GM12878 (cell line): Measurements from ENCODE around the gene COL7A1. TPM values are rescaled to one million over a fixed set of nuclear protein-coding genes. Genes with fewer than 3 reads are reported as not detected.

Source experiments
- ATAC-seq: fragments of 200-7000 bp; cut with Tn5 transposase; 3 replicates; pipeline ENCODE4 v1.9.1; 2020; ENCODE audit warnings: mild to moderate bottlenecking, moderate library complexity
- BruUV-seq: library from RNA; stranded (reverse); fragments of 400-500 nt; replicated peaks from 2 replicates; lab custom pipeline; 2021; lab: Mats Ljungman, UMichigan
- CTCF ChIA-PET: fragments of 300-600 bp; sonication (Branson Sonifier 250); formaldehyde crosslinking; extraction: SDS; loops from one replicate; lab custom pipeline; 2021; ENCODE audit warnings: inconsistent platforms; lab: Yijun Ruan, JAX
- POLR2A ChIA-PET: fragments of 350-600 bp; formaldehyde crosslinking; extraction: SDS; loops from one replicate; lab custom pipeline; 2021; ENCODE audit warnings: inconsistent platforms; lab: Charles Lee
- RAD21 ChIA-PET: fragments of 300-600 bp; sonication (Branson Sonifier 250); formaldehyde crosslinking; loops from one replicate; lab custom pipeline; 2023; ENCODE audit warnings: antibody characterized with exemption; ENCODE audit not compliant: unreplicated experiment; lab: Charles Lee
- SMC1A ChIA-PET: fragments of 300-600 bp; sonication (Branson Sonifier 250); formaldehyde crosslinking; loops from one replicate; lab custom pipeline; 2023; ENCODE audit not compliant: unreplicated experiment, uncharacterized antibody; lab: Charles Lee
- DNase-seq: peaks from one replicate; pipeline ENCODE4 v3.0.0-alpha.2; 2011; ENCODE audit warnings: low read depth, low spot score
- FAIRE-seq: peaks from 3 replicates; lab custom pipeline; 2011; peaks lifted over from hg19 to GRCh38; lab: Jason Lieb, UNC
- H2AFZ ChIP-seq: 2 replicates; pipeline ENCODE4 v1.6.0; 2011; ENCODE audit warnings: low read depth, low read length, control low read depth; ENCODE audit not compliant: control insufficient read depth
- H3K27ac ChIP-seq: 2 replicates; pipeline ENCODE4 v1.5.1; 2011; ENCODE audit warnings: control low read depth; ENCODE audit not compliant: control insufficient read depth, insufficient read depth
- H3K27me3 ChIP-seq, 2 experiments: replicated peaks in 1 of 2; 2 replicates each; pipeline versions ENCODE4 v1.6.0 to v1.6.1; 2011; ENCODE audit warnings: low read length in 1 of 2; ENCODE audit not compliant: control insufficient read depth in 2 of 2, insufficient read depth in 2 of 2
- H3K36me3 ChIP-seq, 2 experiments: 2 replicates each; pipeline ENCODE4 v1.5.1; 2011; ENCODE audit warnings: low read length in 1 of 2; ENCODE audit not compliant: control insufficient read depth in 2 of 2, insufficient read depth in 2 of 2
- H3K4me1 ChIP-seq: 2 replicates; pipeline ENCODE4 v1.6.1; 2011; ENCODE audit warnings: mild to moderate bottlenecking, low read length, moderate library complexity, mixed read lengths; ENCODE audit not compliant: control insufficient read depth, insufficient read depth
- H3K4me2 ChIP-seq: 2 replicates; pipeline ENCODE4 v1.6.0; 2011; ENCODE audit warnings: control low read depth; ENCODE audit not compliant: control insufficient read depth, insufficient read depth
- H3K4me3 ChIP-seq: fragments of 200-600 bp; sonication (generic); 2 replicates; pipeline ENCODE4 v1.5.1; 2016
- H3K79me2 ChIP-seq: 2 replicates; pipeline ENCODE4 v1.6.0; 2011; ENCODE audit warnings: low read length; ENCODE audit not compliant: control insufficient read depth, insufficient read depth
- H3K9ac ChIP-seq: 2 replicates; pipeline ENCODE4 v1.8.0; 2011; ENCODE audit warnings: low read length, control low read depth, mixed read lengths; ENCODE audit not compliant: control insufficient read depth, insufficient read depth
- H3K9me3 ChIP-seq: replicated peaks from 3 replicates; pipeline ENCODE4 v1.5.1; 2011; ENCODE audit warnings: mild to moderate bottlenecking, low read length; ENCODE audit not compliant: control insufficient read depth, insufficient read depth
- H4K20me1 ChIP-seq: 2 replicates; pipeline ENCODE4 v1.6.0; 2011; ENCODE audit not compliant: control insufficient read depth, insufficient read depth
- ATF7 ChIP-seq: fragments of 450-650 bp; IDR thresholded peaks from 2 replicates; pipeline ENCODE4 v1.6.1; 2016; ENCODE audit warnings: low read depth, mild to moderate bottlenecking
- IKZF1 ChIP-seq: fragments of 450-650 bp; conservative IDR thresholded peaks from 2 replicates; pipeline ENCODE4 v1.6.1; 2017; ENCODE audit warnings: antibody characterized with exemption, mild to moderate bottlenecking
- KLF5 ChIP-seq: fragments of 450-650 bp; IDR thresholded peaks from 2 replicates; pipeline ENCODE4 v1.6.1; 2014; ENCODE audit warnings: mild to moderate bottlenecking; ENCODE audit not compliant: partially characterized antibody
- MTA2 ChIP-seq: fragments of 450-650 bp; IDR thresholded peaks from 2 replicates; pipeline ENCODE4 v1.6.1; 2016; ENCODE audit warnings: low read depth, mild to moderate bottlenecking, moderate library complexity
- RAD51 ChIP-seq: fragments of 450-650 bp; IDR thresholded peaks from 2 replicates; pipeline ENCODE4 v1.6.1; 2016; ENCODE audit warnings: moderate library complexity, mild to moderate bottlenecking, inconsistent platforms
- RCOR1 ChIP-seq: conservative IDR thresholded peaks from 2 replicates; pipeline ENCODE4 v1.6.1; 2012; ENCODE audit warnings: low read depth, low read length, improper control_type of control experiment
- ZBED1 ChIP-seq: IDR thresholded peaks from 2 replicates; pipeline ENCODE4 v1.6.1; 2016; ENCODE audit warnings: borderline replicate concordance
- ZNF622 ChIP-seq: fragments of 450-650 bp; IDR thresholded peaks from 2 replicates; pipeline ENCODE4 v1.6.1; 2017; ENCODE audit warnings: mild to moderate bottlenecking, inconsistent platforms
- WGBS: methylation state at CpG from one replicate; pipeline ENCODE4 v1.1.6; 2016; ENCODE audit warnings: low lambda C conversion rate; ENCODE audit not compliant: insufficient replicate concordance, insufficient coverage; ENCODE audit errors: missing lambda C conversion rate; 5-methylcytosine and 5-hydroxymethylcytosine counted together
- in situ Hi-C: fragments of 300-500 bp; cut with MboI; formaldehyde crosslinking; loops from 9 replicates; pipeline ENCODE4 v1.14.3; 2018; ENCODE audit warnings: mixed read lengths
- intact Hi-C: fragments of 100-400 bp; cut with micrococcal nuclease; formaldehyde crosslinking; loops from one replicate; pipeline ENCODE4 v1.14.2; 2022; ENCODE audit not compliant: unreplicated experiment
- polyA plus RNA-seq, 11 experiments: library from polyadenylated mRNA; depleted of rRNA in 4 of 11; unstranded in 6 of 11; stranded (reverse) in 5 of 11; fragments of >200 nt; fragmentation: Nextera tagmentation in 4 of 11; fragmentation: Illumina TruSeq in 1 of 11; extraction: Ambion mirVana in 4 of 11; extraction: Trizol in 1 of 11; gene quantifications; 1 replicate in 1 of 11; 2 replicates in 10 of 11; pipeline versions ENCODE4 v1.2.1 to v1.2.3, GENCODE V29; 2011 to 2016; ENCODE audit warnings: inconsistent platforms in 2 of 11, missing spikeins in 2 of 11, low read depth in 1 of 11
- total RNA-seq, 4 experiments: library from RNA; depleted of rRNA in 3 of 4; stranded (reverse); fragments of >200 nt in 3 of 4; fragmentation: Illumina TruSeq in 1 of 4; extraction: Trizol in 1 of 4; gene quantifications; 2 replicates each; pipeline versions ENCODE4 v1.2.1 to v1.2.3, GENCODE V29; 2013 to 2021
- TF ChIP-seq, protein P1 (sequence below): IDR thresholded peaks from 2 replicates; pipeline ENCODE4 v1.6.1; 2011; ENCODE audit warnings: borderline replicate concordance, low read depth, mild to moderate bottlenecking, moderate library complexity, low read length; ENCODE audit not compliant: insufficient read depth, poor library complexity, severe bottlenecking
- TF ChIP-seq, protein P2 (sequence below): IDR thresholded peaks from 2 replicates; pipeline ENCODE4 v1.6.1; 2011; ENCODE audit warnings: low read depth, mild to moderate bottlenecking, low read length, moderate library complexity, borderline replicate concordance; ENCODE audit errors: extremely low read depth
- TF ChIP-seq, protein P3 (sequence below): IDR thresholded peaks from 2 replicates; pipeline ENCODE4 v1.6.1; 2011; ENCODE audit warnings: borderline replicate concordance, low read depth, mild to moderate bottlenecking, moderate library complexity, mixed read lengths, low read length; ENCODE audit not compliant: insufficient read depth; ENCODE audit errors: extremely low read length
- TF ChIP-seq, protein P4 (sequence below): fragments of 450-650 bp; formaldehyde crosslinking; IDR thresholded peaks from 2 replicates; pipeline ENCODE4 v1.5.0; 2022; ENCODE audit warnings: mild to moderate bottlenecking, missing genetic modification characterization

The COL7A1 gene
- total and polyA plus RNA-seq, 10 of the 15 experiments (the other 5 are each of a cell fraction or from before 2014, with no cell fraction given), result 0.01 to 1.9 (median 0.29) TPM; not detected in 1

DNA sequence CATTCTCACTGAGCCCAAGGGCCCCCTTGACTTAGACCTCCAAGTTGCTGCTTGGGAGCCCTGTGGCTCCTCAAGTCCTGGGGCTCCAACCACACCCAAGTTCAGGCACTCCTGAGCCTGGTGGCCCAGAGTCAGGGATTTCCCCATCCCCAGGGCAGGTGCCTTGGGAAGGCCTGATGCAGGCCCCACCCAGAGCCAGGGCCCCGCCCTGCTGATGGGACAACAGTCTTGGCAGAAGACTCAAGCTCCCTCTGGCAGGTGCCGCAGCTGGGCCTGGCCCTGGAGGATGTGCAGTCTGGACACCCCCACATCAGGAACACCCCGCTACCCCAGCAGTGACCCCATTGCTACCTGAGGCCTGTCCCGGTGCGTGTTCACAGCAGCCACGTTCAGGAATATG, 73.5 kb downstream of the COL7A1 start:
- Histone ChIP-seq H3K9ac (no peak overlapping the region), H3K9me3 (no peaks in the 10 kb centered on the region), H3K27me3 (no peaks in the 10 kb centered on the region), H2AFZ (no peak overlapping the region), H3K79me2 (no peaks in the 10 kb centered on the region), H3K27ac (no peak overlapping the region), H3K4me1 (no peaks in the 10 kb centered on the region), H3K36me3 (peaks cover 0 to 16% of the 10 kb centered on the region in 2 experiments), H3K4me2 (no peak overlapping the region), H4K20me1 (no peaks in the 10 kb centered on the region), H3K4me3 (no peak overlapping the region)
- ChIA-PET CTCF (no interaction called here), SMC1A (no interaction called here), POLR2A (no interaction called here), RAD21 (no interaction called here)
- intact Hi-C loops, result no loop called here
- no peak for FAIRE-seq
- no TSS peak for BruUV-seq
- no peak for TF ChIP-seq RCOR1
- TF ChIP-seq, protein P1, sequence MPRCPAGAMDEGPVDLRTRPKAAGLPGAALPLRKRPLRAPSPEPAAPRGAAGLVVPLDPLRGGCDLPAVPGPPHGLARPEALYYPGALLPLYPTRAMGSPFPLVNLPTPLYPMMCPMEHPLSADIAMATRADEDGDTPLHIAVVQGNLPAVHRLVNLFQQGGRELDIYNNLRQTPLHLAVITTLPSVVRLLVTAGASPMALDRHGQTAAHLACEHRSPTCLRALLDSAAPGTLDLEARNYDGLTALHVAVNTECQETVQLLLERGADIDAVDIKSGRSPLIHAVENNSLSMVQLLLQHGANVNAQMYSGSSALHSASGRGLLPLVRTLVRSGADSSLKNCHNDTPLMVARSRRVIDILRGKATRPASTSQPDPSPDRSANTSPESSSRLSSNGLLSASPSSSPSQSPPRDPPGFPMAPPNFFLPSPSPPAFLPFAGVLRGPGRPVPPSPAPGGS, result no peak
- in situ Hi-C loops, result no loop called here
- WGBS, result 95% methylated on average over 5 of the region's 6 CpGs
- ATAC-seq, result no peak
- no peak for DNase-seq

DNA sequence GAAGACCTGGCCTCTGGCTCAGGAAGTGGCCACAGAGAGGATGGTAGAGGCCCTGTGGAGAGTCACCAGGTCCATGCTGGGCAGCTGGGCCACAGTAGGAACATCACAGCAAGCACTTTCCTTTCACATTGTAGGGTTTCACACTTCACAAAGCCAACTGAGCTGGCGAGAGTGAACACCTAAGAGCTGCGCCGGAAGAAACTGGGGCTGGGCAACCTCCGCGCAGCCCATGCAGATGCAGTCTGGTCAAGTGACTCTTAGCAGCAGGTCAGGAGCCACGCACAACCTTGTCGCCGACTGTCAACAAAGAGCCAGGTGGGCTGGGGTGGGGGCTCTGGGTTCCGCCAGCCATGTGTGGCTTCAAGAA, 75.9 kb downstream of the COL7A1 start:
- Histone ChIP-seq H3K36me3 (peaks cover 0 to 11% of the 10 kb centered on the region in 2 experiments; a peak in 3 of 4 replicates), H3K4me1 (peaks cover 12% of the 10 kb centered on the region), H3K4me2 (no peak overlapping the region), H3K79me2 (no peaks in the 10 kb centered on the region), H3K4me3 (no peak overlapping the region), H2AFZ (no peak overlapping the region), H4K20me1 (no peaks in the 10 kb centered on the region; the same call in 1 of the 2 replicates), H3K27me3 (no peaks in the 10 kb centered on the region), H3K27ac (no peak overlapping the region), H3K9me3 (no peaks in the 10 kb centered on the region), H3K9ac (no peak overlapping the region)
- no TSS peak for BruUV-seq
- in situ Hi-C loops, result no loop called here
- no peak for FAIRE-seq
- RAD21 ChIA-PET, result no interaction called here
- no peak for ATAC-seq
- intact Hi-C loops, result no loop called here
- SMC1A ChIA-PET, result no interaction called here
- no peak for DNase-seq
- POLR2A ChIA-PET, result interaction anchor here (0.6 kb wide), 2 partner anchors 83 to 502 kb away, joined by 3 to 4 read pairs; no protein-coding TSS in a partner anchor
- CTCF ChIA-PET, result interaction anchor here (1.4 kb wide), 1 partner anchor 45 kb away, joined by 4 read pairs; no protein-coding TSS in a partner anchor
- 93% methylated on average over 9 of the region's 9 CpGs for WGBS
- TF ChIP-seq RAD51 (no peak), ZNF622 (no peak), ZBED1 (no peak), MTA2 (no peak), ATF7 (no peak), KLF5 (no peak), IKZF1 (no peak)
- TF ChIP-seq, protein P2, sequence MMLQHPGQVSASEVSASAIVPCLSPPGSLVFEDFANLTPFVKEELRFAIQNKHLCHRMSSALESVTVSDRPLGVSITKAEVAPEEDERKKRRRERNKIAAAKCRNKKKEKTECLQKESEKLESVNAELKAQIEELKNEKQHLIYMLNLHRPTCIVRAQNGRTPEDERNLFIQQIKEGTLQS, result no peak
- TF ChIP-seq, protein P3, sequence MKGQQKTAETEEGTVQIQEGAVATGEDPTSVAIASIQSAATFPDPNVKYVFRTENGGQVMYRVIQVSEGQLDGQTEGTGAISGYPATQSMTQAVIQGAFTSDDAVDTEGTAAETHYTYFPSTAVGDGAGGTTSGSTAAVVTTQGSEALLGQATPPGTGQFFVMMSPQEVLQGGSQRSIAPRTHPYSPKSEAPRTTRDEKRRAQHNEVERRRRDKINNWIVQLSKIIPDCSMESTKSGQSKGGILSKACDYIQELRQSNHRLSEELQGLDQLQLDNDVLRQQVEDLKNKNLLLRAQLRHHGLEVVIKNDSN, result no peak
- TF ChIP-seq, protein P4, sequence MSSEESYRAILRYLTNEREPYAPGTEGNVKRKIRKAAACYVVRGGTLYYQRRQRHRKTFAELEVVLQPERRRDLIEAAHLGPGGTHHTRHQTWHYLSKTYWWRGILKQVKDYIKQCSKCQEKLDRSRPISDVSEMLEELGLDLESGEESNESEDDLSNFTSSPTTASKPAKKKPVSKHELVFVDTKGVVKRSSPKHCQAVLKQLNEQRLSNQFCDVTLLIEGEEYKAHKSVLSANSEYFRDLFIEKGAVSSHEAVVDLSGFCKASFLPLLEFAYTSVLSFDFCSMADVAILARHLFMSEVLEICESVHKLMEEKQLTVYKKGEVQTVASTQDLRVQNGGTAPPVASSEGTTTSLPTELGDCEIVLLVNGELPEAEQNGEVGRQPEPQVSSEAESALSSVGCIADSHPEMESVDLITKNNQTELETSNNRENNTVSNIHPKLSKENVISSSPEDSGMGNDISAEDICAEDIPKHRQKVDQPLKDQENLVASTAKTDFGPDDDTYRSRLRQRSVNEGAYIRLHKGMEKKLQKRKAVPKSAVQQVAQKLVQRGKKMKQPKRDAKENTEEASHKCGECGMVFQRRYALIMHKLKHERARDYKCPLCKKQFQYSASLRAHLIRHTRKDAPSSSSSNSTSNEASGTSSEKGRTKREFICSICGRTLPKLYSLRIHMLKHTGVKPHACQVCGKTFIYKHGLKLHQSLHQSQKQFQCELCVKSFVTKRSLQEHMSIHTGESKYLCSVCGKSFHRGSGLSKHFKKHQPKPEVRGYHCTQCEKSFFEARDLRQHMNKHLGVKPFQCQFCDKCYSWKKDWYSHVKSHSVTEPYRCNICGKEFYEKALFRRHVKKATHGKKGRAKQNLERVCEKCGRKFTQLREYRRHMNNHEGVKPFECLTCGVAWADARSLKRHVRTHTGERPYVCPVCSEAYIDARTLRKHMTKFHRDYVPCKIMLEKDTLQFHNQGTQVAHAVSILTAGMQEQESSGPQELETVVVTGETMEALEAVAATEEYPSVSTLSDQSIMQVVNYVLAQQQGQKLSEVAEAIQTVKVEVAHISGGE (CRISPR knock-in tag), result no peak
